DOHH2 (cell line): Measurements from ENCODE around the gene FBXO28.

Source experiments
- EZH2phosphoT487 ChIP-seq: fragments of 200-600 bp; sonication (generic); IDR thresholded peaks from 2 replicates; pipeline ENCODE4 v1.6.1; 2017; ENCODE audit warnings: borderline replicate concordance, mild to moderate bottlenecking, antibody characterized with exemption, low read length, moderate library complexity, mixed read lengths
- TF ChIP-seq, protein P1 (sequence below): fragments of 200-600 bp; sonication (generic); IDR thresholded peaks from one replicate; pipeline ENCODE4 v1.5.1; 2014; ENCODE audit warnings: antibody characterized with exemption, mild to moderate bottlenecking, low read depth, low read length; ENCODE audit not compliant: poor library complexity, severe bottlenecking

DNA sequence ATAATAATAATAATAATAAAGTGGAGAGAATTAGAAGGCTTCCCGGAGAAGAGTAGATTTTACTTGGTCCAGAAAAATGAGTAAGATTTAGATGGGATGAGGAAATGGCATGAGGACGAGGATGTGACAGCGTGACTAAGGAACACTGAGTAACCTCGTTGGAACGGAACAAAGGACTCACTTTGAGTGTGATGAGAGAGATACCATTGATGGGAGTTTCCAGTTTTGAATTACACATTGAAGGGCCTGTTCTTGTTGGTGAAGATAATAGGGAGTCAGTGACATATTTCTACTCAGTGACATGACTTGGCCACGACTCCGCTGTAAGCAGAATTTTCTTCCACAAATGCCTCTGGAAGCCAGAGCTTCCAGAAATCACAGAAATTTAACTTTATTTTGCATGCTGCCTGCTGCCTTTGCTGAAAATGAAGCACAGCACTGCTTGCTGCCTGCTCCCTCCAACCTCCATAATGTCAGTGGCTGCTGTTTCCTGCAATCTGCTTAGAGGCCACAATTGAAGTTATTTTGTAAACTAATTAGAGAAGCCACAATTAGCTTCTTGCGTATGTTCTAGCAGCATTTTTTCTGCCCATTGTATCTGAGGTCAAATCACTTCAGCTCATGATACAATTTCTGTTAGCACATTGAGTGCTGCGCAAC, 33.7 kb upstream of the FBXO28 start:
- TF ChIP-seq, protein P1, sequence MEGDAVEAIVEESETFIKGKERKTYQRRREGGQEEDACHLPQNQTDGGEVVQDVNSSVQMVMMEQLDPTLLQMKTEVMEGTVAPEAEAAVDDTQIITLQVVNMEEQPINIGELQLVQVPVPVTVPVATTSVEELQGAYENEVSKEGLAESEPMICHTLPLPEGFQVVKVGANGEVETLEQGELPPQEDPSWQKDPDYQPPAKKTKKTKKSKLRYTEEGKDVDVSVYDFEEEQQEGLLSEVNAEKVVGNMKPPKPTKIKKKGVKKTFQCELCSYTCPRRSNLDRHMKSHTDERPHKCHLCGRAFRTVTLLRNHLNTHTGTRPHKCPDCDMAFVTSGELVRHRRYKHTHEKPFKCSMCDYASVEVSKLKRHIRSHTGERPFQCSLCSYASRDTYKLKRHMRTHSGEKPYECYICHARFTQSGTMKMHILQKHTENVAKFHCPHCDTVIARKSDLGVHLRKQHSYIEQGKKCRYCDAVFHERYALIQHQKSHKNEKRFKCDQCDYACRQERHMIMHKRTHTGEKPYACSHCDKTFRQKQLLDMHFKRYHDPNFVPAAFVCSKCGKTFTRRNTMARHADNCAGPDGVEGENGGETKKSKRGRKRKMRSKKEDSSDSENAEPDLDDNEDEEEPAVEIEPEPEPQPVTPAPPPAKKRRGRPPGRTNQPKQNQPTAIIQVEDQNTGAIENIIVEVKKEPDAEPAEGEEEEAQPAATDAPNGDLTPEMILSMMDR: no peak
- TF ChIP-seq EZH2phosphoT487: no peak
